ENCODE results near the gene CACNG3.

DNA sequence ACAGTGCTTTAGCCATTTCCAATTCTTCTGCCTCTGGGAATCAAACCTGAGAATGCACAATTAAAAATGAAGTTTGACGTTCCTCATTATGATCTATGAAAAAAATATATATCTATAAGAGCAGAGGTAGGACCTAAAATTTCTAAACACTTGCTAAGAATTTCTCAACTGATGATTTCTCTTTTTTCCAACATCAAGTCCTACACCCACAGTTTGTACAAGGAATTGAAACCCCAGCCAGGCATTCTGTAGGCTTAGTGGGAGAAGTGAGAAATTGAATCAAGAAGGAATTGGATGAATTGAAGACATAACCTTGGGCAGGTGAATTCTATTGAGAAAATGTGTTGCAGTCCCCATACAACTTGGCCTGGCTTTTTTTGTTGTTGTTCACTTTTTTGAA is 2.7 kb downstream of the CACNG3 start:
- TF ChIP-seq POLR2AphosphoS5 (IDR thresholded peaks at IDR 0.05) (no peak), POLR2A (IDR thresholded peaks at IDR 0.05) (no peak)
- TF ChIP-seq, protein P1, sequence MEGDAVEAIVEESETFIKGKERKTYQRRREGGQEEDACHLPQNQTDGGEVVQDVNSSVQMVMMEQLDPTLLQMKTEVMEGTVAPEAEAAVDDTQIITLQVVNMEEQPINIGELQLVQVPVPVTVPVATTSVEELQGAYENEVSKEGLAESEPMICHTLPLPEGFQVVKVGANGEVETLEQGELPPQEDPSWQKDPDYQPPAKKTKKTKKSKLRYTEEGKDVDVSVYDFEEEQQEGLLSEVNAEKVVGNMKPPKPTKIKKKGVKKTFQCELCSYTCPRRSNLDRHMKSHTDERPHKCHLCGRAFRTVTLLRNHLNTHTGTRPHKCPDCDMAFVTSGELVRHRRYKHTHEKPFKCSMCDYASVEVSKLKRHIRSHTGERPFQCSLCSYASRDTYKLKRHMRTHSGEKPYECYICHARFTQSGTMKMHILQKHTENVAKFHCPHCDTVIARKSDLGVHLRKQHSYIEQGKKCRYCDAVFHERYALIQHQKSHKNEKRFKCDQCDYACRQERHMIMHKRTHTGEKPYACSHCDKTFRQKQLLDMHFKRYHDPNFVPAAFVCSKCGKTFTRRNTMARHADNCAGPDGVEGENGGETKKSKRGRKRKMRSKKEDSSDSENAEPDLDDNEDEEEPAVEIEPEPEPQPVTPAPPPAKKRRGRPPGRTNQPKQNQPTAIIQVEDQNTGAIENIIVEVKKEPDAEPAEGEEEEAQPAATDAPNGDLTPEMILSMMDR (IDR thresholded peaks at IDR 0.05), result no peak
